ENCODE data around the gene ZBTB16. TPM values are rescaled to one million over a fixed set of nuclear protein-coding genes. Genes with fewer than 3 reads are reported as not detected.

ZBTB16 gene
- polyA plus RNA-seq, 1 donor (not counting 4 experiments of a cell fraction or from before 2014, with no cell fraction given): 0.18 TPM

DNA sequence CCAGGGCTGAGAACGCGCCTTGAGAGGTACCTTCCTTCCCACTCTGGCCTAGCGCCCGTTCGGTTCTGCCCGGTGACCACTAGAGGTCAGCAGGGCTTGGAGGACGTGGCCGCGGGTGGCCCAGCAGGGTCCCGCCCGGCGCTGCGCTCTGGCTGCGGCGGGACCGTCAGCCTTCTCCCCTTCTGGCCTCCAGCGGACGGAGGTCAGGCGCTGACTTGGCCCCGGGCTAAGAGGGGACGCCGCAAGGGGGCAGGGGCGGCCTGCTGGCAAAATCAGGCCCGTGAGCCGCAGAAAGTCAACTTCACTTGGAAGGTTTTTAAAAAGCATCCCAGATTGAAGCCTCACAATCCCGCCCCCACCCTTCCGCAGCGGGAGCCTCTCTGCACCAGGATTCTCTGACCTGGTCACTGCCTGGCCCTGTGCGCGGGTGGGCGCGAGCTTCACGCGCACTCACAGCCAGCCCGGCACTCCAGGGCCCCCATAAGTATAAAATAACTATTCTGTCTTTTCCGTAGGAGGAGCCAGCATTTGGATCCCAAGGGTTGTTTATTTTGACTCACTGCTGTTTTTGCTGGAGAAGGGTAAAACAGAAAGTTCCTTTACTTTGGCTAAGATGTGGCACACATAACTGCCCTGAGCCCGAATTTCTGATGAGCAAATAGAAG lies 23.2 kb upstream of the ZBTB16 start:
- no peaks in the 10 kb centered on the region for H3K9me1 ChIP-seq (ENCODE audit: control insufficient read depth, extremely low read depth, insufficient read depth, low read length)
- H3K4me1 ChIP-seq (ENCODE audit: control insufficient read depth, extremely low read depth, insufficient read depth, low read length): peaks cover 3% of the 10 kb centered on the region
- dilution Hi-C loops (cut with MboI; ENCODE audit: extremely low pct_ligation_motif_present, low sequenced_read_pairs): loop anchor here (25.0 kb wide), 1 partner anchor 226 kb away; no protein-coding TSS in a partner anchor
- no peak overlapping the region for H3K9ac ChIP-seq (ENCODE audit: control insufficient read depth, extremely low read depth, insufficient read depth, low read length)
- no peaks in the 10 kb centered on the region for H4K20me1 ChIP-seq (ENCODE audit: control insufficient read depth, extremely low read depth, insufficient read depth, low read length)
- H3K36me3 ChIP-seq (ENCODE audit: control insufficient read depth in 2 of 2, extremely low read depth in 1 of 2, insufficient read depth in 2 of 2, low read length in 2 of 2): no peaks in the 10 kb centered on the region
- H3K79me2 ChIP-seq (ENCODE audit: control insufficient read depth, insufficient read depth, low read length): no peaks in the 10 kb centered on the region
- no peaks in the 10 kb centered on the region for H3K9me3 ChIP-seq (ENCODE audit: control insufficient read depth, low read depth, low read length)
- H3K27me3 ChIP-seq (ENCODE audit: control insufficient read depth, extremely low read depth, insufficient read depth, low read length): peaks cover 21% of the 10 kb centered on the region
- H2AFZ ChIP-seq (ENCODE audit: control insufficient read depth, low read length): no peak overlapping the region
- H3K4me3 ChIP-seq (ENCODE audit: control insufficient read depth in 2 of 3, extremely low read depth in 1 of 3, insufficient read depth in 2 of 3, low read depth in 1 of 3, low read length in 3 of 3): no peak overlapping the region
- FAIRE-seq: no peak
- H3K4me2 ChIP-seq (ENCODE audit: control insufficient read depth, extremely low read depth, insufficient read depth, low read depth, low read length): peak overlapping the region; percentile 39
- H3K27ac ChIP-seq (ENCODE audit: control insufficient read depth, insufficient read depth, low read length): no peak overlapping the region
- no peak for TF ChIP-seq EZH2 (IDR thresholded peaks at IDR 0.05; ENCODE audit: low read length)
- TF ChIP-seq, protein P1, sequence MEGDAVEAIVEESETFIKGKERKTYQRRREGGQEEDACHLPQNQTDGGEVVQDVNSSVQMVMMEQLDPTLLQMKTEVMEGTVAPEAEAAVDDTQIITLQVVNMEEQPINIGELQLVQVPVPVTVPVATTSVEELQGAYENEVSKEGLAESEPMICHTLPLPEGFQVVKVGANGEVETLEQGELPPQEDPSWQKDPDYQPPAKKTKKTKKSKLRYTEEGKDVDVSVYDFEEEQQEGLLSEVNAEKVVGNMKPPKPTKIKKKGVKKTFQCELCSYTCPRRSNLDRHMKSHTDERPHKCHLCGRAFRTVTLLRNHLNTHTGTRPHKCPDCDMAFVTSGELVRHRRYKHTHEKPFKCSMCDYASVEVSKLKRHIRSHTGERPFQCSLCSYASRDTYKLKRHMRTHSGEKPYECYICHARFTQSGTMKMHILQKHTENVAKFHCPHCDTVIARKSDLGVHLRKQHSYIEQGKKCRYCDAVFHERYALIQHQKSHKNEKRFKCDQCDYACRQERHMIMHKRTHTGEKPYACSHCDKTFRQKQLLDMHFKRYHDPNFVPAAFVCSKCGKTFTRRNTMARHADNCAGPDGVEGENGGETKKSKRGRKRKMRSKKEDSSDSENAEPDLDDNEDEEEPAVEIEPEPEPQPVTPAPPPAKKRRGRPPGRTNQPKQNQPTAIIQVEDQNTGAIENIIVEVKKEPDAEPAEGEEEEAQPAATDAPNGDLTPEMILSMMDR (optimal IDR thresholded peaks at IDR 0.05 in 1 of 3, IDR thresholded peaks at IDR 0.05 in 1 of 3, conservative IDR thresholded peaks at IDR 0.05 in 1 of 3; ENCODE audit: extremely low read depth in 1 of 3, insufficient read depth in 2 of 3, low read length in 3 of 3): peak; percentile 56 to 91 (median 89)
- DNase-seq (ENCODE audit: low read depth, low spot score): no peak

GRCh38 chr11:114036958-114037357 lies 22.6 kb upstream of the ZBTB16 start:
- FAIRE-seq (no peak), DNase-seq (ENCODE audit: low read depth, low spot score) (no peak)
- Histone ChIP-seq H3K4me2 (ENCODE audit: control insufficient read depth, extremely low read depth, insufficient read depth, low read depth, low read length) (no peak overlapping the region), H4K20me1 (ENCODE audit: control insufficient read depth, extremely low read depth, insufficient read depth, low read length) (no peaks in the 10 kb centered on the region), H3K4me1 (ENCODE audit: control insufficient read depth, extremely low read depth, insufficient read depth, low read length) (peaks cover 3% of the 10 kb centered on the region), H3K9ac (ENCODE audit: control insufficient read depth, extremely low read depth, insufficient read depth, low read length) (no peak overlapping the region), H3K27me3 (ENCODE audit: control insufficient read depth, extremely low read depth, insufficient read depth, low read length) (peaks cover 21% of the 10 kb centered on the region), H3K79me2 (ENCODE audit: control insufficient read depth, insufficient read depth, low read length) (no peaks in the 10 kb centered on the region), H2AFZ (ENCODE audit: control insufficient read depth, low read length) (no peak overlapping the region), H3K9me1 (ENCODE audit: control insufficient read depth, extremely low read depth, insufficient read depth, low read length) (no peaks in the 10 kb centered on the region), H3K4me3 (ENCODE audit: control insufficient read depth in 2 of 3, extremely low read depth in 1 of 3, insufficient read depth in 2 of 3, low read depth in 1 of 3, low read length in 3 of 3) (no peak overlapping the region), H3K9me3 (ENCODE audit: control insufficient read depth, low read depth, low read length) (no peaks in the 10 kb centered on the region), H3K27ac (ENCODE audit: control insufficient read depth, insufficient read depth, low read length) (no peak overlapping the region), H3K36me3 (ENCODE audit: control insufficient read depth in 2 of 2, extremely low read depth in 1 of 2, insufficient read depth in 2 of 2, low read length in 2 of 2) (no peaks in the 10 kb centered on the region)
- dilution Hi-C loops (cut with MboI; ENCODE audit: extremely low pct_ligation_motif_present, low sequenced_read_pairs): loop anchor here (25.0 kb wide), 1 partner anchor 225 kb away; no protein-coding TSS in a partner anchor
- TF ChIP-seq, protein P1 (optimal IDR thresholded peaks at IDR 0.05 in 1 of 3, IDR thresholded peaks at IDR 0.05 in 1 of 3, conservative IDR thresholded peaks at IDR 0.05 in 1 of 3; ENCODE audit: extremely low read depth in 1 of 3, insufficient read depth in 2 of 3, low read length in 3 of 3): no peak
- no peak for TF ChIP-seq EZH2 (IDR thresholded peaks at IDR 0.05; ENCODE audit: low read length)
